ENCODE measurements around the gene CXCL10. TPM values are rescaled to one million over a fixed set of nuclear protein-coding genes. Genes with fewer than 3 reads are reported as not detected.
"Not testable (repeated sequence)": the region's sequence is repeated elsewhere in the genome, so short reads cannot be mapped to it uniquely, and the experiment has no call there.

Gene CXCL10
- total and polyA plus RNA-seq, 10 of the 15 experiments (the other 5 are each of a cell fraction or from before 2014, with no cell fraction given) = 0.46 to 19.5 (median 2.6) TPM

DNA sequence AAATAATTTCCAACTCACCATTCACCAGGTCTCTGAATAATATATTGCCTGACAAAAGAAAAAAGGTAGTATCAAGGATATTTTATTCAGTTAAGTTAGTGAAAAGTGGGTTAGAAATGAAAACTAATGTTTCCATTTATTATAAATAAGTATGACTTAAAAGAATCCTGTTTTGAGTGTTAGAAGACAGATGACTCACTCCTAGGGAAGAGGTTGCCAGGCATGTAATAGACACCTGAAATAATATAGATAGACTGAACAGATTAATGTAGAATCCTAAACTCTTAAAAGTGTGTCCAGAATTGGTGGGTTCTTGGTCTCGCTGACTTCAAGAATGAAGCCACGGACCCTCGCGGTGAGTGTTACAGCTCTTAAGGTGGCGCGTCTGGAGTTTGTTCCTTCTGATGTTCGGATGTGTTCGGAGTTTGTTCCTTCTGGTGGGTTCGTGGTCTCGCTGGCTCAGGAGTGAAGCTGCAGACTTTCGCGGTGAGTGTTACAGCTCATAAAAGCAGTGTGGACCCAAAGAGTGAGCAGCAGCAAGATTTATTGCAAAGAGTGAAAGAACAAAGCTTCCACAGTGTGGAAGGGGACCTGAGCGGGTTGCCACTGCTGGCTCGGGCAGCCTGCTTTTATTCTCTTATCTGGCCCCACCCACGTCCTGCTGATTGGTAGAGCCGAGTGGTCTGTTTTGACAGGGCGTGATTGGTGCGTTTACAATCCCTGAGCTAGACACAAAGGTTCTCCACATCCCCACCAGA lies 19.1 kb upstream of the CXCL10 start:
- H4K20me1 ChIP-seq (ENCODE audit: control insufficient read depth, insufficient read depth); H3K4me1 ChIP-seq (ENCODE audit: control insufficient read depth, insufficient read depth, low read length); BruUV-seq (replicated peaks); H3K9ac ChIP-seq (ENCODE audit: control insufficient read depth, insufficient read depth, low read length); DNase-seq (ENCODE audit: low read depth, low spot score); ATAC-seq; intact Hi-C loops (cut with micrococcal nuclease; ENCODE audit: unreplicated experiment); FAIRE-seq; H3K27me3 ChIP-seq (replicated peaks in 1 of 2; ENCODE audit: control insufficient read depth in 2 of 2, insufficient read depth in 2 of 2, low read length in 1 of 2); H2AFZ ChIP-seq (ENCODE audit: control insufficient read depth, low read depth, low read length); H3K27ac ChIP-seq (ENCODE audit: control insufficient read depth, insufficient read depth); H3K79me2 ChIP-seq (ENCODE audit: control insufficient read depth, insufficient read depth, low read length); POLR2A ChIA-PET; RAD21 ChIA-PET (ENCODE audit: unreplicated experiment); H3K4me2 ChIP-seq (ENCODE audit: control insufficient read depth, insufficient read depth); CTCF ChIA-PET; H3K9me3 ChIP-seq (replicated peaks; ENCODE audit: control insufficient read depth, insufficient read depth, low read length); in situ Hi-C loops (cut with MboI); H3K4me3 ChIP-seq; H3K36me3 ChIP-seq (ENCODE audit: control insufficient read depth in 2 of 2, insufficient read depth in 2 of 2, low read length in 1 of 2): not testable (repeated sequence)
- WGBS (ENCODE audit: insufficient coverage, insufficient replicate concordance, low lambda C conversion rate, missing lambda C conversion rate) = 66% methylated on average over 16 of the region's 18 CpGs
- SMC1A ChIA-PET (ENCODE audit: uncharacterized antibody, unreplicated experiment) = interaction anchor here (1.0 to 1.7 kb wide), 3 partner anchors 28 to 292 kb away, joined by 3 to 5 read pairs (median 4); no protein-coding TSS in a partner anchor
- TF ChIP-seq, protein P1, sequence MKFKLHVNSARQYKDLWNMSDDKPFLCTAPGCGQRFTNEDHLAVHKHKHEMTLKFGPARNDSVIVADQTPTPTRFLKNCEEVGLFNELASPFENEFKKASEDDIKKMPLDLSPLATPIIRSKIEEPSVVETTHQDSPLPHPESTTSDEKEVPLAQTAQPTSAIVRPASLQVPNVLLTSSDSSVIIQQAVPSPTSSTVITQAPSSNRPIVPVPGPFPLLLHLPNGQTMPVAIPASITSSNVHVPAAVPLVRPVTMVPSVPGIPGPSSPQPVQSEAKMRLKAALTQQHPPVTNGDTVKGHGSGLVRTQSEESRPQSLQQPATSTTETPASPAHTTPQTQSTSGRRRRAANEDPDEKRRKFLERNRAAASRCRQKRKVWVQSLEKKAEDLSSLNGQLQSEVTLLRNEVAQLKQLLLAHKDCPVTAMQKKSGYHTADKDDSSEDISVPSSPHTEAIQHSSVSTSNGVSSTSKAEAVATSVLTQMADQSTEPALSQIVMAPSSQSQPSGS (IDR thresholded peaks at IDR 0.05; ENCODE audit: low read length) = peak; percentile 54; the same call in 1 of the 2 replicates
- peak; percentile 71; the same call in 1 of the 2 replicates for TF ChIP-seq JUNB (IDR thresholded peaks at IDR 0.05)
- peak; percentile 47; the same call in 1 of the 2 replicates for TF ChIP-seq NFIC (IDR thresholded peaks at IDR 0.05; ENCODE audit: low read depth, low read length)

DNA sequence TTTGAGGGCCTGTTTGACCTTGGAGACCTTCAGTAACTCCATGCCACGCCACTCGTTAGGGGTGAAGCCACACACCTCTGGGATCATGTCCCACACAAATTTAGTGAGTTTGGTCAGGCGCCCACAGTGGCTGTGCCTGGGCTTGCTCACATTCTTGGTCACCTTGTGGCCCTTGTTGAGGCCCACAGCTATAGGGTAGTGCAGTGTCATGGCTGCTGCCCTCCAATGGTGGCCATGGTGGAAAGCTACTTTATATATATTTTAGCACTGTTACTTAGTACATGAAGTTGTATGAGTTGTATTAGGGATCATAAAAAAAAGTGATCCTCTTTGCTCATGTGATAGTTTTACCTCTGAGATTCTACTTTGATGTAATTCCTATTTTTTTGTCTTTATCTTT lies 13.6 kb upstream of the CXCL10 start:
- no peak for FAIRE-seq
- CTCF ChIA-PET = interaction anchor here (0.7 to 3.9 kb wide), 7 partner anchors 17 to 141 kb away, joined by 3 to 20 read pairs (median 3); no protein-coding TSS in a partner anchor
- Histone ChIP-seq H3K4me2 (ENCODE audit: control insufficient read depth, insufficient read depth) (no peak overlapping the region), H3K9ac (ENCODE audit: control insufficient read depth, insufficient read depth, low read length) (no peak overlapping the region), H3K9me3 (replicated peaks; ENCODE audit: control insufficient read depth, insufficient read depth, low read length) (no peaks in the 10 kb centered on the region), H3K27ac (ENCODE audit: control insufficient read depth, insufficient read depth) (no peak overlapping the region), H3K27me3 (replicated peaks in 1 of 2; ENCODE audit: control insufficient read depth in 2 of 2, insufficient read depth in 2 of 2, low read length in 1 of 2) (peaks cover 0 to 3% of the 10 kb centered on the region in 2 experiments; a peak in 1 of 4 replicates), H3K79me2 (ENCODE audit: control insufficient read depth, insufficient read depth, low read length) (no peaks in the 10 kb centered on the region), H2AFZ (ENCODE audit: control insufficient read depth, low read depth, low read length) (no peak overlapping the region), H4K20me1 (ENCODE audit: control insufficient read depth, insufficient read depth) (no peaks in the 10 kb centered on the region), H3K4me1 (ENCODE audit: control insufficient read depth, insufficient read depth, low read length) (no peaks in the 10 kb centered on the region), H3K36me3 (ENCODE audit: control insufficient read depth in 2 of 2, insufficient read depth in 2 of 2, low read length in 1 of 2) (no peaks in the 10 kb centered on the region), H3K4me3 (no peak overlapping the region)
- RAD21 ChIA-PET (ENCODE audit: unreplicated experiment) = interaction anchor here (1.0 to 1.6 kb wide), 3 partner anchors 18 to 41 kb away, joined by 3 to 6 read pairs (median 4); no protein-coding TSS in a partner anchor
- POLR2A ChIA-PET = no interaction called here
- 91% methylated on average over 3 of the region's 3 CpGs for WGBS (ENCODE audit: insufficient coverage, insufficient replicate concordance, low lambda C conversion rate, missing lambda C conversion rate)
- SMC1A ChIA-PET (ENCODE audit: uncharacterized antibody, unreplicated experiment) = interaction anchor here (1.0 to 3.3 kb wide), 5 partner anchors 17 to 46 kb away, joined by 3 to 13 read pairs (median 7); partner anchors contain the start of gene SDAD1
- ATAC-seq = peak; percentile 31; the same call in 1 of the 3 replicates
- intact Hi-C loops (cut with micrococcal nuclease; ENCODE audit: unreplicated experiment) = no loop called here
- in situ Hi-C loops (cut with MboI) = no loop called here
- no TSS peak for BruUV-seq (replicated peaks)
- no peak for DNase-seq (ENCODE audit: low read depth, low spot score)
- TF ChIP-seq RAD21 (IDR thresholded peaks at IDR 0.05; ENCODE audit: insufficient read depth, low read depth, low read length) = no peak
- TF ChIP-seq, protein P2, sequence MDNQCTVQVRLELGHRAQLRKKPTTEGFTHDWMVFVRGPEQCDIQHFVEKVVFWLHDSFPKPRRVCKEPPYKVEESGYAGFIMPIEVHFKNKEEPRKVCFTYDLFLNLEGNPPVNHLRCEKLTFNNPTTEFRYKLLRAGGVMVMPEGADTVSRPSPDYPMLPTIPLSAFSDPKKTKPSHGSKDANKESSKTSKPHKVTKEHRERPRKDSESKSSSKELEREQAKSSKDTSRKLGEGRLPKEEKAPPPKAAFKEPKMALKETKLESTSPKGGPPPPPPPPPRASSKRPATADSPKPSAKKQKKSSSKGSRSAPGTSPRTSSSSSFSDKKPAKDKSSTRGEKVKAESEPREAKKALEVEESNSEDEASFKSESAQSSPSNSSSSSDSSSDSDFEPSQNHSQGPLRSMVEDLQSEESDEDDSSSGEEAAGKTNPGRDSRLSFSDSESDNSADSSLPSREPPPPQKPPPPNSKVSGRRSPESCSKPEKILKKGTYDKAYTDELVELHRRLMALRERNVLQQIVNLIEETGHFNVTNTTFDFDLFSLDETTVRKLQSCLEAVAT (IDR thresholded peaks at IDR 0.05) = no peak
- TF ChIP-seq MTA3 (IDR thresholded peaks at IDR 0.05; ENCODE audit: borderline replicate concordance, low read length) = no peak
- no peak for TF ChIP-seq NBN (IDR thresholded peaks at IDR 0.05)
- no peak for TF ChIP-seq ASH2L (IDR thresholded peaks at IDR 0.05; ENCODE audit: borderline replicate concordance, low read depth)
- TF ChIP-seq CBFB (IDR thresholded peaks at IDR 0.05; ENCODE audit: low read depth) = no peak
- TF ChIP-seq SMAD5 (IDR thresholded peaks at IDR 0.05; ENCODE audit: low read depth) = no peak
- no peak for TF ChIP-seq ZNF24 (IDR thresholded peaks at IDR 0.05)
- TF ChIP-seq, protein P3, sequence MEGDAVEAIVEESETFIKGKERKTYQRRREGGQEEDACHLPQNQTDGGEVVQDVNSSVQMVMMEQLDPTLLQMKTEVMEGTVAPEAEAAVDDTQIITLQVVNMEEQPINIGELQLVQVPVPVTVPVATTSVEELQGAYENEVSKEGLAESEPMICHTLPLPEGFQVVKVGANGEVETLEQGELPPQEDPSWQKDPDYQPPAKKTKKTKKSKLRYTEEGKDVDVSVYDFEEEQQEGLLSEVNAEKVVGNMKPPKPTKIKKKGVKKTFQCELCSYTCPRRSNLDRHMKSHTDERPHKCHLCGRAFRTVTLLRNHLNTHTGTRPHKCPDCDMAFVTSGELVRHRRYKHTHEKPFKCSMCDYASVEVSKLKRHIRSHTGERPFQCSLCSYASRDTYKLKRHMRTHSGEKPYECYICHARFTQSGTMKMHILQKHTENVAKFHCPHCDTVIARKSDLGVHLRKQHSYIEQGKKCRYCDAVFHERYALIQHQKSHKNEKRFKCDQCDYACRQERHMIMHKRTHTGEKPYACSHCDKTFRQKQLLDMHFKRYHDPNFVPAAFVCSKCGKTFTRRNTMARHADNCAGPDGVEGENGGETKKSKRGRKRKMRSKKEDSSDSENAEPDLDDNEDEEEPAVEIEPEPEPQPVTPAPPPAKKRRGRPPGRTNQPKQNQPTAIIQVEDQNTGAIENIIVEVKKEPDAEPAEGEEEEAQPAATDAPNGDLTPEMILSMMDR (IDR thresholded peaks at IDR 0.05 in 2 of 3, conservative IDR thresholded peaks at IDR 0.05 in 1 of 3; ENCODE audit: control insufficient read depth in 2 of 3, extremely low read depth in 1 of 3, insufficient read depth in 1 of 3, low read depth in 3 of 3, low read length in 3 of 3) = no peak

Data from GM12878 (cell line).